ENCODE results near the gene BAIAP2L1. TPM values are rescaled to one million over a fixed set of nuclear protein-coding genes. Genes with fewer than 3 reads are reported as not detected.

The BAIAP2L1 gene
- total and polyA plus RNA-seq, 9 of the 15 experiments (the other 6 are each of a cell fraction or from before 2014, with no cell fraction given): 4.2 to 29.8 (median 15.5) TPM

- TF ChIP-seq ZBTB11 (CRISPR knock-in tag; IDR thresholded peaks at IDR 0.05): peak in 1 of 3 experiments; percentile 57; a peak in 1 of 6 replicates
- peak; percentile 33; the same call in 1 of the 2 replicates for TF ChIP-seq CTBP1 (IDR thresholded peaks at IDR 0.05; ENCODE audit: borderline replicate concordance)
- TF ChIP-seq MAZ (CRISPR knock-in tag; conservative IDR thresholded peaks at IDR 0.05 in 1 of 2, IDR thresholded peaks at IDR 0.05 in 1 of 2): peak in 1 of 2 experiments; percentile 53; a peak in 1 of 4 replicates
- no peak for TF ChIP-seq TARDBP (IDR thresholded peaks at IDR 0.05)
- 0 out of 2 replicates have a peak, but pooled peaks have one; percentile 16 for TF ChIP-seq ZNF24 (IDR thresholded peaks at IDR 0.05)
- TF ChIP-seq ZNF518B (CRISPR knock-in tag; IDR thresholded peaks at IDR 0.05): no peak
- peak; percentile 30 for TF ChIP-seq CTCFL (IDR thresholded peaks at IDR 0.05; ENCODE audit: borderline replicate concordance, insufficient read depth, low read depth, low read length, poor library complexity, severe bottlenecking)
- TF ChIP-seq ZBTB7A (IDR thresholded peaks at IDR 0.05; ENCODE audit: borderline replicate concordance, control insufficient read depth, low read depth, low read length): peak; percentile 55; the same call in 1 of the 2 replicates
- TF ChIP-seq KDM5B (IDR thresholded peaks at IDR 0.05; ENCODE audit: insufficient replicate concordance, low read depth, low read length): no peak
- no peak for TF ChIP-seq POLR2H (tag; IDR thresholded peaks at IDR 0.05; ENCODE audit: low read depth)
- no peak for TF ChIP-seq ZNF764 (CRISPR knock-in tag; IDR thresholded peaks at IDR 0.05; ENCODE audit: low read depth)
- TF ChIP-seq SNIP1 (IDR thresholded peaks at IDR 0.05; ENCODE audit: low read depth): no peak
- peak; percentile 29; the same call in 1 of the 2 replicates for TF ChIP-seq JUND (IDR thresholded peaks at IDR 0.05; ENCODE audit: borderline replicate concordance, low read depth, low read length)
- TF ChIP-seq JUND (tag; IDR thresholded peaks at IDR 0.05; ENCODE audit: borderline replicate concordance, low read depth, low read length): no peak
Measured at GRCh38 chr7:98294798-98295382, 106.0 kb downstream of the BAIAP2L1 start (continued).
